Activated naive CD4-positive, alpha-beta T cell treated with anti-CD3 and anti-CD28 coated beads, Interleukin-2, amount 10 ng/mL, durations not matched to agents 7 days and 5 days (primary cell): ENCODE measurements around the gene RP2.

Source experiments
- CTCF ChIA-PET: fragments of 350-600 bp; sonication (Branson Sonifier 250); formaldehyde crosslinking; loops from one replicate; lab custom pipeline; 2021; ENCODE audit warnings: antibody characterized with exemption; lab: Charles Lee
- DNase-seq: peaks from one replicate; pipeline ENCODE4 v3.0.0-alpha.2; 2020
- H3K27ac Mint-ChIP-seq: one replicate; pipeline ENCODE4 v1.8.0; 2021; ENCODE audit warnings: mild to moderate bottlenecking, moderate library complexity, mixed read lengths
- H3K27me3 Mint-ChIP-seq: one replicate; pipeline ENCODE4 v1.8.0; 2021; ENCODE audit warnings: mild to moderate bottlenecking, mixed read lengths
- H3K36me3 Mint-ChIP-seq: one replicate; pipeline ENCODE4 v1.8.0; 2021; ENCODE audit warnings: mixed read lengths
- H3K4me1 Mint-ChIP-seq: one replicate; pipeline ENCODE4 v1.8.0; 2021; ENCODE audit warnings: mixed read lengths
- H3K4me3 Mint-ChIP-seq: one replicate; pipeline ENCODE4 v1.8.0; 2021; ENCODE audit warnings: mild to moderate bottlenecking, moderate library complexity, mixed read lengths
- H3K9me3 Mint-ChIP-seq: one replicate; pipeline ENCODE4 v1.8.0; 2021; ENCODE audit warnings: mixed read lengths

RP2 gene

DNA sequence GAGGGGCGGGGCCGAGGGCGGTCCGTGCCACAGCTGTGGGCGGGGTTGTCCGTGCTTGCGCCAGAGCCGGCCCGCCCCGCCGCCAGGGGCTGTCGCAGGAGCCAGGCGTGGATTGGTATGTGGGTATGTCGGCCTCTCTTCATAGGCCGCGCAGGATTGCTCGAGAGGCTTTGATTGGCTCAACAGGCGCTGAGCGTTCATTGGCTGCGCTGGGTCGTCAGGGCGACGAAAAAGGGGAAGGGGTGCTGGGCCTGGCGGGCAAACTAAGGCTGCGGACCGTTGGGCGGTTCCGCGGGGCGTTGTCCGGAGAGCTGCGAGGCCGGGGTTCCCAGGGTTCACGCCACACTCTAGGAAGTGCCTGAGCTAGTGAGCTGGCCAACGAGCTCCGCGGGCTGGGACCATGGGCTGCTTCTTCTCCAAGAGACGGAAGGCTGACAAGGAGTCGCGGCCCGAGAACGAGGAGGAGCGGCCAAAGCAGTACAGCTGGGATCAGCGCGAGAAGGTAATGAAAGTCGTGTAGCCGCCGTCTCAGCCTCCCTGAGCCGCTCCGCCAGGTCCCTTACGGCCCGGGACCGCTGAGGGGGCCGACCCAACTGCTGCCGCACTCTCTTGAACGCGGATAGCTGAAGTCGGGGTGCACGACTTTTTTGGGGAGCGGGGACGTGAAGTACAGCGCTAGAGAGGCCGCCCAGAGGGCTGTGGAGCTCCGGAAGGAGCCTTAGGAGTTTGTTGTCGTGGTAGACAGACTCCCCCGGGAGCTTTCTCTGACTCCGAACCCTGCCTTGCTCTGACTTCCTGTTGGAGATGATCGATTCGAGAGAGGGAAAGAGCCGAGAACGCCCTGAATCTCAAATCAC, at the start of gene RP2:
Gene RP2 (plus strand): TSS at position 343 of the 857 bp plus-strand sequence. CDS start 58 bp downstream, at position 401.
- CTCF ChIA-PET, result interaction anchor here (0.6 kb wide), 1 partner anchor 74 kb away, joined by 3 read pairs; no protein-coding TSS in a partner anchor
- H3K36me3 Mint-ChIP-seq, result no peaks in the 10 kb centered on the region
- H3K27me3 Mint-ChIP-seq, result peaks cover 7% of the 10 kb centered on the region
- peaks cover 11% of the 10 kb centered on the region for H3K4me1 Mint-ChIP-seq
- H3K27ac Mint-ChIP-seq, result peak within 1 kb of the TSS; percentile 96
- H3K9me3 Mint-ChIP-seq, result no peaks in the 10 kb centered on the region
- H3K4me3 Mint-ChIP-seq, result peak within 1 kb of the TSS; percentile 98
- DNase-seq, result peak; percentile 90

DNA sequence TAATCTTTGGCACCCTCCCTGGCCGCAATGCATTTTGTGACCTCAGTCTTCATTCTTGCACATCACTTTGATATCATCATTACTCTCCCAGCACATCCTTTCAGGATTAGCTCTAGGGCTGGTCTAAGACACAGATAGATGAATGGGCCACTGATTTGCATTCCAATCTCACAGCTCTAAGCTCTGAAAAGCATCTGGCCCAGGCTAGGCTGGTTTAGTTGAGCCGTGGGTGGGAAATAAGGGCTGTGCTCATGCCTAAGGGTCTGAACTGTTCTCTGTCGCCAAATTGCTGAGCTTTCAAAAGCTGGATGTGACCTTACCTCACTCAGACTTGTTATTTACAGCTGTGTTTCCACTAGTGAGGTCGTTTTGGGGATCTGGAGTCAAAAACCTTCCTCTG, 47.9 kb upstream of the RP2 start:
- peaks cover 21% of the 10 kb centered on the region for H3K4me1 Mint-ChIP-seq
- no peaks in the 10 kb centered on the region for H3K9me3 Mint-ChIP-seq
- no peak for DNase-seq
- H3K27me3 Mint-ChIP-seq, result no peaks in the 10 kb centered on the region
- H3K27ac Mint-ChIP-seq, result no peak overlapping the region
- H3K36me3 Mint-ChIP-seq, result no peaks in the 10 kb centered on the region
- H3K4me3 Mint-ChIP-seq, result no peak overlapping the region
- CTCF ChIA-PET, result interaction anchor here (0.6 kb wide), 1 partner anchor 8 kb away, joined by 3 read pairs; no protein-coding TSS in a partner anchor

DNA sequence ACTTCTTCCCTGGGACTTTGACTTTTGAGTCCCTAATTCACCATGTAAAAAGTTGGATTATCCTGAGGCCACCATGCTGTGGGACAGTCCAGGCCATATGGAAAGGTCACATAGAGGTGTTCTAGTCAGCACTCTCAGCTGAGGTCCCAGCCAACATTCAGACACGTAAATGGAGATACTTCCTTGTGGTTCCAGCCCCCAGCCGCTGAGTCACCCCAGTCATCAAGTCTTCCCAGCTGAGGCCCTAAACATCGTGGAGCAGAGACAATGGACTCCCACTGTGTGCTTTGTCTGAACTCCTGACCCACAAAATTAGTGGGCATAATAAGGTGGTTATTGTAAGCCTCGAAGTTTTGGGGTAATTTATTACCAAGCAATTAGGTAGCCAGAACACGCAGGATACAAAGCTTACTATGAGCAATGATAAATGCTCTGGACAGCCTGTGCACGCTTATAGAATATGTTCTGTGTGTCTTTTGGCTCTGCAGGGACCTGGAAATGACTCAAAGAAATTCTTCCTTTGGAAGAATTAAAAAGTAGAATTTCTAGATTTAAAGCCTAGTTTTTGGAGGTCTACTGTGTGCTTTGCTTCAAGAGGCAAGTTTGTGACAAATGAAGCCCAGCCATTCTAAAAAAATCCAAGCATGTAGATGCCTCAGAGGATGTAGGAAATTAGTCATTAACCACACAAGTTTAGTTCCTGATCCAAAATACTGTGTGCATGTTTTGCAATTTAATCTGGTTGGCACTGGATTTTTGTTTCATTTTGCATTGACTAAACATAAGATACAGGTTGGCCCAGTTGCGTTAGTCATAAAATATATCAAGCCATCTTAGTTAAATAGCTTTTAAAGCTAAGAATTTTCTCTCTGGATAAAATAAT, 44.7 kb upstream of the RP2 start:
- H3K27ac Mint-ChIP-seq, result peak overlapping the region; percentile 75
- no peak overlapping the region for H3K4me3 Mint-ChIP-seq
- H3K27me3 Mint-ChIP-seq, result no peaks in the 10 kb centered on the region
- H3K9me3 Mint-ChIP-seq, result no peaks in the 10 kb centered on the region
- CTCF ChIA-PET, result interaction anchor here (0.6 to 0.8 kb wide), 2 partner anchors 10 to 32 kb away, joined by 3 read pairs; no protein-coding TSS in a partner anchor
- H3K36me3 Mint-ChIP-seq, result no peaks in the 10 kb centered on the region
- H3K4me1 Mint-ChIP-seq, result peaks cover 21% of the 10 kb centered on the region
- no peak for DNase-seq

DNA sequence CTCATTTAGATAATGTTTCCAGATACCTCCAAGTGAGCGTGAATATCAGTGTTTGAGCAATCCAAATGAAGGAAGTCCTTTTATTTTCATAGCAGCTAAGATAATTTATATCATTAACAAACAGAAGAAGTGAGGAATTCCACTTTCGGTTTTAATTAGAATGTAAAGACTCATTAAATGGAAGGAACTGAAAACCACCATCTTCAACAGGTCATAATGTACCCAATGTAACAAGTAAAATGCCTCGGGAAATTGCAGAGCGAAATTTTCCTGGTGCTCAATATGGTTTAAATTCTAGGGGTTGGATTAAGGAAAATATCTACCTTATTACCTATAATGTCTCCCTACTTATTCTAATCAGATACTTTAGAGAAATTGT, 44.0 kb upstream of the RP2 start:
- Mint-ChIP-seq H3K27me3 (no peaks in the 10 kb centered on the region), H3K4me1 (peaks cover 21% of the 10 kb centered on the region), H3K9me3 (no peaks in the 10 kb centered on the region), H3K4me3 (no peak overlapping the region), H3K36me3 (no peaks in the 10 kb centered on the region), H3K27ac (peak overlapping the region; percentile 75)
- no peak for DNase-seq
- CTCF ChIA-PET, result interaction anchor here (0.6 to 0.8 kb wide), 2 partner anchors 10 to 33 kb away, joined by 3 read pairs; no protein-coding TSS in a partner anchor

DNA sequence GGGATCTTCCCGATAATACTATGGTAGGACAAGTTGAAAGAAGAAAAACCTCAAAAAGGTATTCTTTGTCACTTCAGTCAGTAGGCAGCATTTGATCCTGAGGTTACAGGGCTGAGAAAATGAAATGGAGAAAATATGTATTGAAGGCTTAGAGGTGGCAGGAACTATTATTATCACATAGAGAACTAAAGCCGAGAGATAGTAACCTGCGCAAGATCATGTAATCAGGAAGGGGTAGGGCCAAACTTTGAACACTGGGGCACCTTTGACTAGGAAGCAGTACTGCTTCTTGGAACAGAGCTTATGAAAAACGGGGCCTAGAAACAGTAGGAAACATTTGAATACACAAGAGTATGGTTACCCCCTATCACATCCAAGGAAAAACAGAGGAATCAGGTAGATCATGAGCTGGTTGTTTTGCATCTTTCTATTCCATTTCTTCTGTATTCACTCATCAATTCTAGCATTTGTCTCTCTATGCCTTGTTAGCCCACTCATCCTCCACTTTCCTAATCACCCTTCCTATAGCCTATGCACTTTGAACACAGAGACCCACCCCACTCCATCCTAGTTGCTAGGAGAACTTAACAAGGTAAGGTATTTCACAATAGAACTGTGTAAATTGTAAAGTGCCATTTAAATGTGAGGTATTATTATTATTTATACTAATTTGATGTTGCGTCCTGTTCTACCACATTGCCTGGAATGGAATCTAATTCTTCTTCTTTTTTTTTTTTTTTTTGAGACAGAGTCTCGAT, 43.3 kb upstream of the RP2 start:
- DNase-seq, result no peak
- peaks cover 21% of the 10 kb centered on the region for H3K4me1 Mint-ChIP-seq
- CTCF ChIA-PET, result no interaction called here
- no peak overlapping the region for H3K4me3 Mint-ChIP-seq
- no peaks in the 10 kb centered on the region for H3K27me3 Mint-ChIP-seq
- no peaks in the 10 kb centered on the region for H3K9me3 Mint-ChIP-seq
- no peak overlapping the region for H3K27ac Mint-ChIP-seq
- H3K36me3 Mint-ChIP-seq, result no peaks in the 10 kb centered on the region

DNA sequence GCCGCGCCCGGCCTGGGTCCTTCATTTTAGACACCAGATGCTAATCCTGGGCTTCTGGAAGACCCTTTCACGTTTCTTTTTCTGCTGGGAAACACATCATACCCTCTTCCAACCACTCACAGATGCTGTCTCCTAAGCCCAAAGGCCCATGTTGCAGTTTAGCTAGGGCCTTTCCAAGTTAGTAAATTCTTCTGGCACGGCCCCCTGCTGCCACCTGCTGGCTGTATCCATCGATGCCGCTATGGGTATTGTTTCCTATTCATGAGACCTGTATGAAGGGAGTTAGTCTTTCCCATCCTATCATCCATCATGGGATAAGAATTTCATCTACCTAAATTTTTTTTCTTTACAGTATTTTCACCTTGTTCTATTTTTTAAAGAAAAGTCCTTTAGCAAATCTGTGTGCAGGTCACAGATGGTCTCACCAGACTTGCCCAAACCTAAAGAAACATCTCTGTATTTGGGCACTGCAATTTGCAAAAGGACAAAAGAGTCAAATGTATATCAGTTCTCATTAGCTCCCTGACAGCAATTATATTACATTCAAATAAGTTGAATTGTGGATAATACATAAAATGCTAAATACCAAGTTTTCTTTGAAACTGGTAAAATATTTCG, 40.2 kb upstream of the RP2 start:
- CTCF ChIA-PET, result interaction anchor here (1.0 to 3.5 kb wide), 7 partner anchors 14 to 241 kb away, joined by 3 to 31 read pairs (median 4); partner anchors contain the start of gene SLC9A7
- Mint-ChIP-seq H3K4me3 (no peak overlapping the region), H3K27me3 (peaks cover 4% of the 10 kb centered on the region), H3K4me1 (peaks cover 21% of the 10 kb centered on the region), H3K27ac (no peak overlapping the region), H3K9me3 (no peaks in the 10 kb centered on the region), H3K36me3 (no peaks in the 10 kb centered on the region)
- peak; percentile 80 for DNase-seq

DNA sequence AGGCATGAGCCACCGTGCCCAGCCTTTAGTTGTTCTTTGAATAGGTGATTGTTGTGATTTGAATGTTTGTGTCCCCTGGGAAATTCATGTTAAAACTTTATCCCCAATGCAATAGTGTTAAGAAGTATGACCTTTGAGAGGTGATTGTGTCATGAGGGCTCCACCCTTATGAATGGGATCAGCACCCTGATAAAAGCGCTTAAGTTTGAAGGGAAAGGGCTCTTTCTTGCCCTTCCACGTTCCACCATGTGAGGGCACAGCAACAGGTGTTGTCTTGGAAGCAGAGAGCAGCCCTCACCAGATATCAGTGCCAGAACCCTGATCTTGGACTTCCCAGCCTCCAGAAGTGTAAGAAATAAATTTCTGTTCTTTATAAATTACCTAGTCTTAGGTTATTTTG, 33.7 kb upstream of the RP2 start:
- no peaks in the 10 kb centered on the region for H3K9me3 Mint-ChIP-seq
- H3K27me3 Mint-ChIP-seq, result peaks cover 9% of the 10 kb centered on the region
- CTCF ChIA-PET, result no interaction called here
- DNase-seq, result no peak
- H3K36me3 Mint-ChIP-seq, result no peaks in the 10 kb centered on the region
- H3K27ac Mint-ChIP-seq, result no peak overlapping the region
- no peak overlapping the region for H3K4me3 Mint-ChIP-seq
- no peaks in the 10 kb centered on the region for H3K4me1 Mint-ChIP-seq

DNA sequence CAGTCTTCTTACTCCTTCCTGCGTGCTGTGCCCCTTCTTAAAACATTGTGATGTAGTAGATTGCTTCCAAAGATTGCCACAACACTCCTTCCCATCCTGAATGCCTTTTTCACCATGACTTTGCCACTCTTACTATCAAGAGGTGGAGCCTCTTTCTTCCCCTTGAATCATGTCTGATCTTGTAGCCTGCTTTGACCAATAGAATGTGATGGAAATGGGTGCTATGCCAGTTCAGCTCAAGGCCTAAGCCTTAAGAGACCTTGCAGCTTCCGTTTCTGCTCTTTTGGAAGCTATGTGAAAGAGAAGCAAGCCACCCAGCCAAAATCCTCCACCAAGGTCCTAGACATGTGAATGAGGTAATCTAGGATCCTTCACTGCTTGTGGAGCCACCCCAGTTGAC, 31.6 kb upstream of the RP2 start:
- no peaks in the 10 kb centered on the region for H3K9me3 Mint-ChIP-seq
- no peak overlapping the region for H3K4me3 Mint-ChIP-seq
- no peaks in the 10 kb centered on the region for H3K36me3 Mint-ChIP-seq
- CTCF ChIA-PET, result no interaction called here
- H3K27me3 Mint-ChIP-seq, result peaks cover 13% of the 10 kb centered on the region
- no peak overlapping the region for H3K27ac Mint-ChIP-seq
- H3K4me1 Mint-ChIP-seq, result no peaks in the 10 kb centered on the region
- DNase-seq, result no peak

DNA sequence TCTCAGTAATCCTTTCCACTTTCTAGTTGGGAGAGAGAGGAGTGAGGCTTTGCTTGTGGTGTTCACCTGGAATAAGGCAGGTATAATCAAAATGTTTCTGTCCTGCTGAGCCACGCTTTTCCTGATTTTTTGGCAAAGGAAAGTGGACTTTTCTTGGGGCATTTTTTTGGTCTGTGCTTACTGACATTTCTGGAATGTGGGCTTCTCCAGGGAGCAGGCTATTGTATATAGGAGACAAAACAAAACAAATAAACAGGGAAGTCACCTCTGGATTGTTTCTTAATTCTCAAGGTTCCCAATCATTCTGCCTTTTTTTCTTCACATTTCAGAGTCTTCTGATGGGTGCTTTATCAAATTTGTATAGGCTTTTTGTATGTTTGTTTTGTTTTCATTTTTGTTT, 25.7 kb upstream of the RP2 start:
- Mint-ChIP-seq H3K4me3 (no peak overlapping the region), H3K4me1 (no peaks in the 10 kb centered on the region), H3K36me3 (no peaks in the 10 kb centered on the region), H3K9me3 (no peaks in the 10 kb centered on the region), H3K27ac (no peak overlapping the region), H3K27me3 (peaks cover 13% of the 10 kb centered on the region)
- CTCF ChIA-PET, result no interaction called here
- no peak for DNase-seq

DNA sequence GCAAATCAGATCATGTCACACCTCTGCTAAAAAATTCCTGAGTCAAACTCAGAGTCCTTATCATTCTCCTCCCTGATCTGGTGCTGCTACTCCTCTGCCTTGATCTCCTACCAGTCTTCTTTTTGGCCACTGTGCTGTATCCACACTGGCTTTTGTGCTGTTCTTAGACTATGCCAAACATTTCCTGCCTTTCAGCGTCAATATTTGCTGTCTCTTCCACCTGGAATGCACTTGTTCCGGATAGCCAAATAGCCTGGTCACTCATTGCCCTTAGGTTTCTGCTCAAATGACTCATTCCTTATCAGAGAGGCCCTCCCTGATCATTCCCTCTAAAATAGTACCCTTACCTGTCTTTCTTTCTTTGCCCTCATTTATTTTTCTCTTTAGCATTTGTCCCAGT, 24.4 kb upstream of the RP2 start:
- no peak for DNase-seq
- CTCF ChIA-PET, result no interaction called here
- H3K9me3 Mint-ChIP-seq, result no peaks in the 10 kb centered on the region
- H3K27ac Mint-ChIP-seq, result no peak overlapping the region
- H3K36me3 Mint-ChIP-seq, result no peaks in the 10 kb centered on the region
- H3K4me3 Mint-ChIP-seq, result no peak overlapping the region
- H3K27me3 Mint-ChIP-seq, result peaks cover 13% of the 10 kb centered on the region
- H3K4me1 Mint-ChIP-seq, result no peaks in the 10 kb centered on the region

DNA sequence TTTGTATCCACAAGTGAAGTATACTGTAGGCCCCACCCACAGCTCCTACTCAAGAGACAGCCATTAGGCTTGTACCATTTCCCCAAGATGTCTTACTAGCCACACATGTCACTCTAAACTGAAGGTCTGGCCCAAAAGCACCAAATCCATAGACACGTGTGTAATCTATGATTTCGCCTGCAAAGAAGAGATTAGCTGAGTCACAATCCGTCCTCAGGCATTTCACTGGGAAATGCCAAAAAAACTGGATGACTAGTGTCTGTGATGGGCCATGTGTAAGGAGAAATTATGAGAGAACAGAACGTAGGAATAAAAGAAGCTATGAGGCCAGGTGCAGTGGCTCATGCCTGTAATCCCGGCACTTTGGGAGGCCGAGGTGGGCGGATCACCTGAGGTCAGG, 21.9 kb upstream of the RP2 start:
- Mint-ChIP-seq H3K4me3 (no peak overlapping the region), H3K4me1 (no peaks in the 10 kb centered on the region), H3K9me3 (no peaks in the 10 kb centered on the region), H3K27me3 (peaks cover 9% of the 10 kb centered on the region), H3K36me3 (no peaks in the 10 kb centered on the region), H3K27ac (no peak overlapping the region)
- no peak for DNase-seq
- CTCF ChIA-PET, result no interaction called here

DNA sequence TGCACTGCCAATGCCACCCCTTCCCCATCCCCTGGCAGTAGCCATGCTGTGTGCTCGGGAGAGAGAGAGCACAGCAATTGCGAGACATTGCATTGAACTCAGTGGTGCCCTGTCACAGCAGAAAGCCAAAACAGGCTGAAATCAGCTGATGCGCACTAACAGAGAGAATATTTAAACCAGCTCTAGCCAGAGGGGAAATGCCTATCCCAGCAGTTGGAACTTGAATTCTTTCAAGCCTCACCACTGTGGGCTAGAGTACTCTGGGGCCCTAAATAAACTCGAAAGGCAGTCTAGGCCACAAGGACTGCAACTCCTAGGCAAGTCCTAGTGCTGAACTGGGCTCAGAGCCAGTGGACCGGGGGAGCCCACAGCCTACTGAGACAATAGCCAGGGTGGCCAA, 17.7 kb upstream of the RP2 start:
- H3K36me3 Mint-ChIP-seq, result no peaks in the 10 kb centered on the region
- H3K27ac Mint-ChIP-seq, result no peak overlapping the region
- H3K9me3 Mint-ChIP-seq, result no peaks in the 10 kb centered on the region
- H3K4me3 Mint-ChIP-seq, result no peak overlapping the region
- CTCF ChIA-PET, result no interaction called here
- H3K4me1 Mint-ChIP-seq, result no peaks in the 10 kb centered on the region
- H3K27me3 Mint-ChIP-seq, result no peaks in the 10 kb centered on the region
- no peak for DNase-seq

DNA sequence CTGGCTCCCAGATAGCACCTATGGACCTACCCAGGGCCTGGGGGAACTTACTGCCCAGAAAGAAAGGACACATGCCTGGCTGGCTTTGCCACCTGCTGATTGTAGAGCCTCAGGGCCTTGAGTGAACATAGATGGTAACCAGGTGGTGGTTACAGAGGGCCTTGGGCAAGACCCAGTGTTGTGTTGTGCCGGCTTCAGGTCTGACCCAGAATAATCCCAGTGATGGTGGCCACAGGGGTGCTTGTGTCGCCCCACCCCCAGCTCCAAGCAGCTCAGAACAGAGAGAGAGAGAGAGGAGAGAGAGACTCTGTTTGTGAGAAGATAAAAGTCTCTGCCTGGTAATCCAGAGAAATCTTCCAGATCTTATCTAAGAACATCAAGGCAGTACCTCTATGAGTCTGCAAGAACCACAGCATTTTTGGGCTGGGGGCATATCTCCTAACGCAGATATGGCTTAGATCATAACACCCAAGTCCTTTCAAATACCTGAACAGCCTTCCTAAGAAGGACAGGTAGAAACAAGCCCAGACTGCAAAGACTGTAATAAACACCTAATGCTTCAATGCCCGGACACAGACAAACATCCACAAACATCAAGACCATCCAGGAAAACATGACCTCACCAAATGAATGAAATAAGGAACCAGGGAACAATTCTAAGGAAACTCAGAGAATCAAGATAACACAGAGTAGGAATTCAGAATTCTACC, 16.3 kb upstream of the RP2 start:
- CTCF ChIA-PET, result no interaction called here
- Mint-ChIP-seq H3K9me3 (no peaks in the 10 kb centered on the region), H3K4me3 (no peak overlapping the region), H3K27ac (no peak overlapping the region), H3K4me1 (no peaks in the 10 kb centered on the region), H3K27me3 (no peaks in the 10 kb centered on the region), H3K36me3 (no peaks in the 10 kb centered on the region)
- no peak for DNase-seq
